Smooth muscle cell (in vitro differentiated cells): ENCODE measurements around the gene NTN3. TPM values are rescaled to one million over a fixed set of nuclear protein-coding genes. Genes with fewer than 3 reads are reported as not detected.

ENCODE experiments used
- DNase-seq: peaks from one replicate; lab custom pipeline; 2025; ENCODE audit not compliant: unreplicated experiment; lab: John Stamatoyannopoulos, UW
- H2AFZ ChIP-seq: fragments of 200-600 bp; sonication (generic); 2 replicates; pipeline ENCODE4 v1.6.0; 2016; ENCODE audit warnings: antibody characterized with exemption, low read depth, mild to moderate bottlenecking
- H3F3A ChIP-seq: fragments of 200-600 bp; sonication (generic); 2 replicates; pipeline ENCODE4 v1.6.0; 2017; ENCODE audit warnings: antibody characterized with exemption, low read depth
- H3K27ac ChIP-seq: fragments of 200-600 bp; sonication (generic); 2 replicates; pipeline ENCODE4 v1.5.1; 2016; ENCODE audit warnings: low read depth, mild to moderate bottlenecking
- H3K27me3 ChIP-seq: fragments of 200-600 bp; sonication (generic); 2 replicates; pipeline ENCODE4 v1.6.1; 2016; ENCODE audit warnings: low read depth, mild to moderate bottlenecking
- H3K36me3 ChIP-seq: fragments of 200-600 bp; sonication (generic); 2 replicates; pipeline ENCODE4 v1.5.1; 2016; ENCODE audit warnings: low read depth
- H3K4me1 ChIP-seq: fragments of 200-600 bp; sonication (generic); 2 replicates; pipeline ENCODE4 v1.5.1; 2016; ENCODE audit warnings: low read depth
- H3K4me2 ChIP-seq: fragments of 200-600 bp; sonication (generic); 2 replicates; pipeline ENCODE4 v1.6.0; 2016; ENCODE audit warnings: mild to moderate bottlenecking
- H3K4me3 ChIP-seq: fragments of 200-600 bp; sonication (generic); 2 replicates; pipeline ENCODE4 v1.5.1; 2016; ENCODE audit warnings: mild to moderate bottlenecking
- H3K79me2 ChIP-seq: fragments of 200-600 bp; sonication (generic); 2 replicates; pipeline ENCODE4 v1.6.0; 2016; ENCODE audit warnings: low read depth, mild to moderate bottlenecking
- H3K9ac ChIP-seq: fragments of 200-600 bp; sonication (generic); 2 replicates; pipeline ENCODE4 v1.6.0; 2016; ENCODE audit warnings: low read depth
- H3K9me3 ChIP-seq: fragments of 200-600 bp; sonication (generic); replicated peaks from 2 replicates; pipeline ENCODE4 v1.5.1; 2016; ENCODE audit warnings: low read depth
- H4K20me1 ChIP-seq: fragments of 200-600 bp; sonication (generic); 2 replicates; pipeline ENCODE4 v1.6.0; 2016; ENCODE audit warnings: low read depth
- WGBS: methylation state at CpG from one replicate; pipeline ENCODE4 v1.1.7; 2016; ENCODE audit warnings: low lambda C conversion rate; 5-methylcytosine and 5-hydroxymethylcytosine counted together
- polyA plus RNA-seq: library from polyadenylated mRNA; unstranded; fragments of >200 nt; fragmentation: Nextera tagmentation; extraction: Ambion mirVana; gene quantifications from 2 replicates; pipeline ENCODE4 v1.2.1, GENCODE V29; 2016
- total RNA-seq: library from RNA; depleted of rRNA; stranded (reverse); fragments of >200 nt; gene quantifications from 2 replicates; pipeline ENCODE4 v1.2.3, GENCODE V29; 2014
- TF ChIP-seq, protein P1 (sequence below): fragments of 200-600 bp; sonication (generic); IDR thresholded peaks from 2 replicates; pipeline ENCODE4 v1.5.1; 2017; ENCODE audit warnings: borderline replicate concordance, mild to moderate bottlenecking, antibody characterized with exemption; ENCODE audit not compliant: insufficient read depth, poor library complexity, severe bottlenecking

NTN3 gene
- total and polyA plus RNA-seq, 2 experiments from 2014 or later, result 0.23 to 5.2 TPM

DNA sequence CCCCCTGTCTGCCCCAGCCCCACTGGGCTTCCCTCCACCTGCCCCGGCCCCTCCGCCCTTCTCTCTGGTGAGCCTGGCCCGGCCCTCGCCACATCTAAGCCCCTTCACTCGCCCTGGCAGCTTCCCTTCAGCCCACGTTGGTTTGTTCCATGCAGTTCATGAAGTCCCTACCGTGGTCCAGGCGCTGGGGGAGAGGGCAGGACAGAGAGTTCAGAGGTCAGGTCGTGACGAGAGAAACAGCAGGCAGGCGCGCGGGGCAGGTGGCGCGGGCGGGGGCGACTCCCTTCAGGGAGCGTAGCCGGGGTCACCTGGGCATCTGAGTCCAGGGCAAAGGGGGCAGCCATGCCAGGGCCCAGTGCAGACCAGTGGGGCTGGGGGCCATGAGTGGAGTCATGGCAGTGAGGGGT lies 20.1 kb upstream of the NTN3 start:
- Histone ChIP-seq H3K4me3 (no peak overlapping the region), H3K9me3 (no peaks in the 10 kb centered on the region), H3F3A (no peaks in the 10 kb centered on the region), H3K79me2 (no peaks in the 10 kb centered on the region), H2AFZ (no peak overlapping the region), H3K27me3 (no peaks in the 10 kb centered on the region), H4K20me1 (no peaks in the 10 kb centered on the region), H3K4me2 (no peak overlapping the region), H3K9ac (no peak overlapping the region), H3K4me1 (no peaks in the 10 kb centered on the region), H3K36me3 (no peaks in the 10 kb centered on the region), H3K27ac (no peak overlapping the region)
- DNase-seq, result no peak
- TF ChIP-seq, protein P1, sequence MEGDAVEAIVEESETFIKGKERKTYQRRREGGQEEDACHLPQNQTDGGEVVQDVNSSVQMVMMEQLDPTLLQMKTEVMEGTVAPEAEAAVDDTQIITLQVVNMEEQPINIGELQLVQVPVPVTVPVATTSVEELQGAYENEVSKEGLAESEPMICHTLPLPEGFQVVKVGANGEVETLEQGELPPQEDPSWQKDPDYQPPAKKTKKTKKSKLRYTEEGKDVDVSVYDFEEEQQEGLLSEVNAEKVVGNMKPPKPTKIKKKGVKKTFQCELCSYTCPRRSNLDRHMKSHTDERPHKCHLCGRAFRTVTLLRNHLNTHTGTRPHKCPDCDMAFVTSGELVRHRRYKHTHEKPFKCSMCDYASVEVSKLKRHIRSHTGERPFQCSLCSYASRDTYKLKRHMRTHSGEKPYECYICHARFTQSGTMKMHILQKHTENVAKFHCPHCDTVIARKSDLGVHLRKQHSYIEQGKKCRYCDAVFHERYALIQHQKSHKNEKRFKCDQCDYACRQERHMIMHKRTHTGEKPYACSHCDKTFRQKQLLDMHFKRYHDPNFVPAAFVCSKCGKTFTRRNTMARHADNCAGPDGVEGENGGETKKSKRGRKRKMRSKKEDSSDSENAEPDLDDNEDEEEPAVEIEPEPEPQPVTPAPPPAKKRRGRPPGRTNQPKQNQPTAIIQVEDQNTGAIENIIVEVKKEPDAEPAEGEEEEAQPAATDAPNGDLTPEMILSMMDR, result no peak
- WGBS, result 97% methylated on average over 19 of the region's 19 CpGs

GRCh38 chr16:2451851-2452320 lies 19.2 kb upstream of the NTN3 start:
- Histone ChIP-seq H4K20me1 (no peaks in the 10 kb centered on the region), H3K79me2 (no peaks in the 10 kb centered on the region), H3F3A (no peaks in the 10 kb centered on the region), H3K9ac (no peak overlapping the region), H3K27ac (no peak overlapping the region), H2AFZ (no peak overlapping the region), H3K4me3 (no peak overlapping the region), H3K4me2 (no peak overlapping the region), H3K36me3 (no peaks in the 10 kb centered on the region), H3K4me1 (no peaks in the 10 kb centered on the region), H3K27me3 (no peaks in the 10 kb centered on the region), H3K9me3 (no peaks in the 10 kb centered on the region)
- no peak for DNase-seq
- TF ChIP-seq, protein P1, result no peak
- WGBS, result 98% methylated on average over 18 of the region's 18 CpGs

DNA sequence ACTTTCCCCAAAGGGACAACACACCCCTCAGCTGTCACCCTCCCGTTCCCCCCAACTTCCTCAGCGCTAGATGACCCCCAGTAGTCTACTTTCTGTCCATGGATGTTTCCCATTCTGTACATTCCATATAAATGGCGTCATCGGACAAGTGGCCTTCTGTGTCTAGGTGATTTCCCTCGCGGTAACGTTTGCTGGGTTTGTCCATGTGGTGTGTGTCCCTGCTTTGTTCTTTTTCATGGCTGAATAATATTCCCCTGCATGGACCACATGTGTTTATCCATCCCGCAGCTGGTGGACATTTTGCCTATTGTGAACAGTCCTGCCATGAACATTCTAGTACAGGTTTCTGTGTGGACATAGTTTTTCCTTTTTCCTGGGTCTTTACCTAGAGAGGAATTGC lies 18.4 kb upstream of the NTN3 start:
- Histone ChIP-seq H3K27ac (no peak overlapping the region), H4K20me1 (no peaks in the 10 kb centered on the region), H3K4me1 (no peaks in the 10 kb centered on the region), H3K27me3 (no peaks in the 10 kb centered on the region), H3K9ac (no peak overlapping the region), H3F3A (no peaks in the 10 kb centered on the region), H3K4me3 (no peak overlapping the region), H3K4me2 (no peak overlapping the region), H3K79me2 (no peaks in the 10 kb centered on the region), H3K36me3 (no peaks in the 10 kb centered on the region), H3K9me3 (no peaks in the 10 kb centered on the region), H2AFZ (no peak overlapping the region)
- 96% methylated on average over 8 of the region's 8 CpGs for WGBS
- TF ChIP-seq, protein P1, result no peak
- DNase-seq, result no peak

DNA sequence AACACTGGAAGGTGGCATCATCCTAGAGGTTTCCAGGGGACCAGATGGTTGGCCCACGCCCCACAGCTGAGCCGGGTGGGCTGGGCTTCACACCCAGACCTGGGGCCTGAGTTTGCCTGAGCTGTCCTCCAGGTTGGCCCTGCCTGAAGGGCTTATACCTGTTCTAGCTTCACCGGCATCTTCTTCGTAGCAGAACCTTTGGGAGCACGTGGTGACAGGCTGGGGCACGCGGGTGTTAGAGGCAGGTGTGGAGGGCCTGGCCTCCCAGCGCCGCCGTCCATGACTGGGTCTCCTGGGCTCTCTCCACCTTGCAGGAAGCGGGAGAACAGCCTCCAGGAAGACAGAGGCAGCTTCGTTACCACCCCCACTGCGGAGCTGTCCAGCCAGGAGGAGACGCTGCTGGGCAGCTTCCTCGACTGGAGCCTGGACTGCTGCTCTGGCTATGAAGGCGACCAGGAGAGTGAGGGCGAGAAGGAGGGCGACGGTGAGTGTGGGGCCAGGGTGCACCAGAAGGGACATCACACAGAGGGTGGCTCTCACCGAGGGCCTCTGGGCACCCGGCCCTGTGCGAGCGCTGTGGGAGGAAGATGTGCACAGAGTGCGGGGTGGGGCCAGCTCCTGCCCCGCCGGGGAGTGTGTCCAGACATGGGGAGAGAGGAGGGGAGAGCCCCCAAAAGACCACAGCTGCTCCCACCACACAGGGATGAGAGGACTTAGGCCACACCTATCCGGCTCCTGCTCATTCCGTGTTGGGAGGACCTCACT lies 15.8 kb upstream of the NTN3 start:
- Histone ChIP-seq H3K27me3 (no peaks in the 10 kb centered on the region), H3K4me3 (no peak overlapping the region), H3K4me2 (no peak overlapping the region), H3K36me3 (no peaks in the 10 kb centered on the region), H4K20me1 (no peaks in the 10 kb centered on the region), H3K79me2 (no peaks in the 10 kb centered on the region), H3K9me3 (no peaks in the 10 kb centered on the region), H3K9ac (no peak overlapping the region), H3F3A (no peaks in the 10 kb centered on the region), H2AFZ (no peak overlapping the region), H3K4me1 (peaks cover under 1% of the 10 kb centered on the region), H3K27ac (no peak overlapping the region)
- 98% methylated on average over 28 of the region's 28 CpGs for WGBS
- TF ChIP-seq, protein P1, result no peak
- no peak for DNase-seq
